Hematopoietic multipotent progenitor cell (in vitro differentiated cells): ENCODE results near the gene GPR158. TPM values are rescaled to one million over a fixed set of nuclear protein-coding genes. Genes with fewer than 3 reads are reported as not detected.

Experiments used
- DNase-seq, 3 donors: peaks; one replicate each; pipeline ENCODE4 v3.0.0-alpha.2; 2011 to 2015; ENCODE audit warnings: low read depth in 2 of 3, low spot score in 2 of 3
- total RNA-seq: library from RNA; depleted of rRNA; stranded (reverse); fragments of >200 nt; gene quantifications from one replicate; pipeline ENCODE4 v1.2.3, GENCODE V29; 2012

Gene GPR158
- total RNA-seq, 1 donor: under 0.01 TPM

GRCh38 chr10:25555865-25556264 lies 381.1 kb downstream of the GPR158 start:
- no peak for DNase-seq

- no peak for DNase-seq
Observed at GRCh38 chr10:25556457-25556856, 381.7 kb downstream of the GPR158 start.

GRCh38 chr10:25557136-25557535 lies 382.3 kb downstream of the GPR158 start:
- DNase-seq: no peak

GRCh38 chr10:25561758-25562157 lies 387.0 kb downstream of the GPR158 start:
- DNase-seq: no peak

GRCh38 chr10:25562547-25562946 lies 387.7 kb downstream of the GPR158 start:
- DNase-seq: no peak

- no peak for DNase-seq
Observed at GRCh38 chr10:25564351-25564750, 389.6 kb downstream of the GPR158 start.

GRCh38 chr10:25565570-25565969 lies 390.8 kb downstream of the GPR158 start:
- DNase-seq: no peak

GRCh38 chr10:25573316-25573715 lies 398.5 kb downstream of the GPR158 start:
- no peak for DNase-seq

- DNase-seq: no peak
Observed at GRCh38 chr10:25575343-25575742, 400.5 kb downstream of the GPR158 start.

GRCh38 chr10:25578061-25578460 lies 403.3 kb downstream of the GPR158 start:
- DNase-seq: no peak

GRCh38 chr10:25582961-25583360 lies 408.2 kb downstream of the GPR158 start:
- no peak for DNase-seq

GRCh38 chr10:25600651-25601050 lies 425.9 kb downstream of the GPR158 start:
- DNase-seq: no peak

- no peak for DNase-seq
Observed at GRCh38 chr10:25604591-25604990, 429.8 kb downstream of the GPR158 start.

- DNase-seq: no peak
Observed at GRCh38 chr10:25614652-25615051, 439.9 kb downstream of the GPR158 start.

GRCh38 chr10:25615926-25616325 lies 441.1 kb downstream of the GPR158 start:
- DNase-seq: no peak

- DNase-seq: no peak
Observed at GRCh38 chr10:25616903-25617592, 442.2 kb downstream of the GPR158 start.

GRCh38 chr10:25627606-25628005 lies 452.8 kb downstream of the GPR158 start:
- no peak for DNase-seq

GRCh38 chr10:25629333-25629732 lies 454.5 kb downstream of the GPR158 start:
- no peak for DNase-seq

GRCh38 chr10:25631471-25631870 lies 456.7 kb downstream of the GPR158 start:
- no peak for DNase-seq

GRCh38 chr10:25632802-25633201 lies 458.0 kb downstream of the GPR158 start:
- DNase-seq: no peak

- no peak for DNase-seq
Observed at GRCh38 chr10:25633542-25633941, 458.7 kb downstream of the GPR158 start.

GRCh38 chr10:25639646-25640045 lies 464.8 kb downstream of the GPR158 start:
- DNase-seq: no peak

- no peak for DNase-seq
Observed at GRCh38 chr10:25641595-25641994, 466.8 kb downstream of the GPR158 start.
